DMS79 treated with DMSO at 0.1 percent for 48 hours (cell line): Measurements from ENCODE around the gene ERP44.
"Not testable (repeated sequence)": the region's sequence is repeated elsewhere in the genome, so short reads cannot be mapped to it uniquely, and the experiment has no call there.

Experiments
- DNase-seq: peaks from one replicate; lab custom pipeline; 2025; lab: John Stamatoyannopoulos, UW

The ERP44 gene

DNA sequence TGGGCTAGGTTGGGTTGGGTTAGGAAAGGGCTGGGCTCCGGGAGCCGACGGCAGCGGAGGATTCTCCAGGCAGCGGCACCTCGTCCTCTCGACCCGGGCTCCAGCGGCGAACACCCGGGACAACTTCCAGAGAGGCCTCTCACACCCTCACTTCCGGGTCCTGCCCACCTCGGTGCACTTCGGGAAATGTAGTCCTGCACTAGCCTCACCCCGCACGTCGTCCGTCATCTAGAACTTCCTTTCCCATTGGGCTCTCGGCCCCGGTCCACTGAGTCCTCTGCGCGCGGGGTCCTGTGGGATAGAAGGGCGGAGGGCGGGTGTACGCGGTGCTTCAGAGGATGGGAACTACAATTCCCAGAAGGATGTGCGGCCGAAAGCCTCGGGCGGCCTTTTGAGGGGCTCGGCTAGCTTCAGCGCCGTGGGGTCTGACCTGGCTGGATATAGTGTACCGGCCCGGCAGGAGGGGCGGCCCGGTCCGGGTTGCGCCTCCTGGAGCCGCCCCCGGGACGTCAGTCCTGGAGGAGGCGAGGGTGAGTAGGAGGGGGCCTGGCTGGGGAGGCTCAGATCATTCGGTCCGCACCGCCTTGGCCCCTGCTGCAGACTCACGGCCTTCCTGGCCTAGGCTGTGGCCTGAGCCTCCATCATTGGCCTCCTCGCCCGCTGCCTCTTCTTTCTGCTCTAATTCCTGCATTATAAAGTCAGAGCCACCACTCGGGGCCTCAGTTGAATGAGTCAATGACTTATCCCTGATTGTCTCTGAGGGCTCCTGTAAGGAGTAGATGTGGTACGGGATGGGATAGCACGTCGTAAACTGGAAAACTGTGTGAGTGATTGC lies at the start of gene ERP44, which contains the start of gene INVS:
ERP44 (minus strand) TSS at position 114 of the 835 bp plus-strand sequence. CDS start 160 bp downstream, outside the sequence.
INVS (plus strand) TSS at position 357 of the 835 bp plus-strand sequence. CDS start 5,279 bp downstream, outside the sequence.
- DNase-seq, result peak; percentile 90

DNA sequence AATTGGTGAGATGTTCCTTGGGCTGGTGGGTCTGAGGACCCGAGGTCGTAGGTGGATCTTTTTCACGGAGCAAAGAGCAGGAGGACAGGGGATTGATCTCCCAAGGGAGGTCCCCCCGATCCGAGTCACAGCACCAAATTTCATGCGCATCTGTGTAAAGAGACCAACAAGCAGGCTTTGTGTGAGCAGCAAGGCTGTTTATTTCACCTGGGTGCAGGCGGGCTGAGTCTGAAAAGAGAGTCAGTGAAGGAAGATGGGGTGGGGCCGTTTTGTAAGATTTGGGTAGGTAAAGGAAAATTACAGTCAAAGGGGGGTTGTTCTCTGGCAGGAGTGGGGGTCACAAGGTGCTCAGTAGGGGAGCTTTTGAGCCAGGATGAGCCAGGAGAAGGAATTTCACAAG lies 47.2 kb upstream of the ERP44 start:
- DNase-seq, result not testable (repeated sequence)

DNA sequence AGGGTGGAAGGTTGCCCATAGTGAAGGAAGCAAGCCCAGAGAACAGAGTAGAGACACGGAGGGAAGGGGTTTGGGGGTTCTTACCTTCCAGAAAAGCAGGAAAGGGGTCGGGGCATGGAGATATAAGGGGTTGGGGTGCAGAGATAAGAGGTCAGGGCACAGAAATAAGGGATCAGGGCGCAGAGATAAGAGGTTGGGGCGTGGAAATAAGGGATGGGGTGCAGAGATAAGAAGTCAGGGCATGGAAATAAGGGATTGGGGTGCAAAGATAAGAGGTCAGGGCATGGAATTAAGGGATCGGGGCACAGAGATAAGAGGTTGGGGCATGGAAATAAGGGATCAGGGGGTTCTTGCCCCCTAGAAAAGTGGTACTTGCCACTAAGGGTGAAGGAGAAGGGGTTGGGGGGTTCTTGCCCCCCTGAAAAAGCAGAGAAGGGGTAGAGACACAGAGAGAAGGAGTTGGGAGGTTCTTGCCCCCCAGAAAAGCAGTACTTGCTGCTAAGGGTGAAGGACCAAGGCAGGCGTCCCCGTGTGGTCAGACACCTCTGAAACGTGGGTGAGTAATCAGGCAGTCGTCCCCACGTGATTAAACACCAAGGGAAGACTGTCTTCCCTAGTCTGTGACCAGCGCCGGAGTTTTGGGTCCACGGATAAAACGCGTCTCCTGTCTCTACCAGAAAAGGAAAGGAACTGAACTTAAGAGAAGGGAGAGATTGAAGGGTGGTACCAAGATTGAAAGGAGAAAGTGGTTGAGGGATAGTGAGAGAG lies 46.6 kb upstream of the ERP44 start:
- not testable (repeated sequence) for DNase-seq

DNA sequence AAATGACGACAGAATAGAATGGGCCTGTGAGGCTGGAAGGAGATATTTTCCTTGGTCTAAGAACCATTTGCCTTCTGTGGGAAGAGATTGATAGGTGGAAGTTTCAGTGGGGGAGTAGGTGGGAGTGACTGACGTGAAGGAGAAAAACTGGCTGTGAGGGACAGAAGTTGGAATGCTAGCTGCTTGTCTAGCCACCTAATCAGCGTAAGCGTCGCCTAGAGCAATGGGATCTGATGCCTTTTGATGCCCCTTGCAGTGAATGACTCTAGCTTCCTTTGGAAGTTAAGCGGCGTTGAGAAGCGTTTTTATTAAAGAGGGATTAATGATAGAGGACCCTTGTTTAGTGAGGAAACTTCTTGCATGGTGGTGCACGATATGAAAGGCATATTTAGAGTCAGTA lies 43.1 kb upstream of the ERP44 start:
- DNase-seq, result not testable (repeated sequence)

GRCh38 chr9:100140303-100140702 lies 41.5 kb upstream of the ERP44 start:
- DNase-seq, result not testable (repeated sequence)

DNA sequence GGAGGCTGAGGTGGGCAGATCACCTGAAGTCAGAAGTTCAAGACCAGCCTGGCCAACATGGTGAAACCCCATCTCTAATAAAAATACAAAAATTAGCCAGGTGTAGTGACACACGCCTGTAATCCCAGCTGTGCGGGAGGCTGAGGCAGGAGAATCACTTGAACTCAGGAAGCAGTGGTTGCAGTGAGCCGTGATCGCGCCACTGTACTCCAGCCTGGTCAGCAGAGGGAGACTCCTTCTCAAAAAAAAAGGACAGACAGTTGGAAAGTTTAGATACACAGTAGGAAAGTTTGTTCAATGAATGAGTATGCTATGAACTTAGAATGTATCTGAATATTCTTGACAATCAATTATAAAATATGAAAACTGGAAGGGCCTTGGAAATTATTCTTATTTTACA lies 38.0 kb upstream of the ERP44 start:
- DNase-seq, result not testable (repeated sequence)

- DNase-seq, result no peak
Observed at GRCh38 chr9:100134731-100135130, 35.9 kb upstream of the ERP44 start.

GRCh38 chr9:100131875-100132430 lies 33.2 kb upstream of the ERP44 start:
- no peak for DNase-seq

DNA sequence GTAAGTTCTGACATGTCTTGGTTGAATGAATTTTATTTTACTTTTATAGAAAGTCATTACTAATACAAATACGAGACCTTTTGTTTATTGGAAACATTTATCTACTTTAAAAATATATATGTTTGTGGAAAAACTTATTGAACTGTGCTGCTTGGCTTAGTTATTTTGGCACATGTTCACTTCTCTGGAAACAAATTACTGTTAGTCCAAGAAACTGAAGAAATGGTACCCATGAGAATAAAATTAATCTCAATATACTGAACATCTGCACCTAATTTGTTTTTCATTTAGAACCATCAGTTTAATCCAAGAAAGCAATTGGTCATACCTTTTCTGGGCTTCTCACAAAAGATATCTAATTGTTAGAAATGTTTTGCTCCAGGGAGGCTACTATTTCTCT lies 32.4 kb upstream of the ERP44 start:
- DNase-seq, result no peak

DNA sequence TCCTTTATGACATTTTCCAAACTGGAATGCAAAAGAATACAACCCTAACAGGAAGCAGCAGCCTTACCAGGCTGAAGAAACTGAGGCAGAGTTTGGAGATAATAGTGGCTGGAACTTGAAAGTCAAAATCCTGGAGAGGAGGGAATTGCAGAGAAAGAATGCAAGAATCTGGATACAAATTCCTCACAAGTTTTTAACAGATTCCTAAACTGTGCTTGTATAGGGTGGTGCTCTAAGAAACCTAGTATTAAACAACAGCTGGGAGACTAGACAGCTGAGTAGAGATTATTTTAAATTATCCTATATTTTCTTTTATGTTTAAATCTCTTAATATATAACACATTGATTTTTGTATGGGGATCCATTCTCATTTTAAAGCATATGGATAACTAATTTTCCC lies 31.0 kb upstream of the ERP44 start:
- no peak for DNase-seq

- DNase-seq, result no peak
Observed at GRCh38 chr9:100126423-100126822, 27.6 kb upstream of the ERP44 start.

GRCh38 chr9:100125910-100126309 lies 27.1 kb upstream of the ERP44 start:
- no peak for DNase-seq

DNA sequence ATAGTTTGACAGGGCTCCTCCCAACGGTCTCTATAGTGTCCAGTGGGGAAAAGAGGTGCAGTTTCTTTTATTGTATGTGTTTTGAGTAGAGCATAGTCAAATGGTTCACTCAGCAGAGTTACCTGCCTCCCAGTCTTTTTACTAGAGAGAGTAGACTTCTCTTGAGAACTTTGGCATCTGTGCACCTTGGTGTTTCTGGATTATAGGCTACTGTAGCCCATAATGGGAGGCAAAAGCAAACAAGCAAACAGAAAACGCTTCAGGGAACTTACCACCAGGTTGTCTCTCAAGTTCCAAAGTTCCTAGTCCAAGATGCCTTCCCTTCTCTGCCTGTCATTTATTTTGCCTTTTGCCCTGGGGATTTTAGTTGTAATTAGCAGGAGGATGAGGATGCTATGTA lies 26.4 kb upstream of the ERP44 start:
- DNase-seq, result no peak

DNA sequence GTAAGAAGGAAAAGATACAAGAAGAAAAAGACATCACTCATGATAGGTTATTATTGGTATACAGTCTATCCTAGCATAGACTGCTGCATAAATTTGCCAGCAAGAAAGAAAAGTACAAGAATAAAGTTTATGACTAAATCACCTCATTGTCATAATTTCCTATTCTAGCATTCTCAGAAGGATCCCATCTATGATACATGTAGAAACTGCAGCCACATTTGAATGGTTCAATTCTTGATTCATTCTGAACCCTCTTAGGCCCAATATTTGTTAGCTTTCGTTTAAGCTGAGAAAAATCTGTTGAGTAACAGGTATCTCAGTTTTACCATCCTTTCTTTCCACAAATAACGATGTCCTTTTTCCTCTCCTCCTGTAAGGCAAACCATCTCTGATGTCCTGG lies 21.5 kb upstream of the ERP44 start:
- DNase-seq, result no peak

- no peak for DNase-seq
Observed at GRCh38 chr9:100117316-100117715, 18.5 kb upstream of the ERP44 start.

DNA sequence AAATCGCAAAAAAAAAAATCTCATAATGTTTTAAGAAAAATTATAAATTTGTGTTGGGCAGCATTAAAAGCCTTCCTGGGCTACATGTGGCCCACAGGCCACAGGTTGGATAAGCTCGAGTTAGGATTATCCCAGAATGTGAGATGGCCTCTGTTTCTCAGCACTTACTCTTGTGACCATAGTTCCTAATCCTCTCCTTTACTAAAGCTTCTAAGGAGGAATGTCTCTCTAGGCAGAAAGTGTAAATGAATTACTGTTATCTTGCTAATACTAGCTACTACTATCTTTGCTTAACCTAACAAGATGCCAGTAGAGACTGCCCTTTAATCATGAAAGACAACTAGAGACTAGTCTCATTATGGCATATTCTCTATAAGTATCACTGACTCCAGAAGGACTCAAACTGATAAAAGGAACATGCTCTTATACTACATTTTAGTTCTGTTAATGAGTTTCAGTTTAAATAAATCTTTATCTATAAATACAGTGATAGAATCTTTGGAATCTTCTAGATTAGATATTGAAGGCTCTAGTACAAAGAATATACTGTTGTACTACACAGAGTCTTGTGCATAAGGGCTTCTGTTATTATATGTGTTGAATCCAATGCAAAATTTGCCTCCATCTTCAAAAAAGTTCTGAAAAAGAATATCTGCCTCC lies 14.0 kb upstream of the ERP44 start:
- DNase-seq, result no peak

GRCh38 chr9:100111235-100111634 lies 12.4 kb upstream of the ERP44 start:
- no peak for DNase-seq

GRCh38 chr9:100108559-100108958 lies 9.8 kb upstream of the ERP44 start:
- no peak for DNase-seq

DNA sequence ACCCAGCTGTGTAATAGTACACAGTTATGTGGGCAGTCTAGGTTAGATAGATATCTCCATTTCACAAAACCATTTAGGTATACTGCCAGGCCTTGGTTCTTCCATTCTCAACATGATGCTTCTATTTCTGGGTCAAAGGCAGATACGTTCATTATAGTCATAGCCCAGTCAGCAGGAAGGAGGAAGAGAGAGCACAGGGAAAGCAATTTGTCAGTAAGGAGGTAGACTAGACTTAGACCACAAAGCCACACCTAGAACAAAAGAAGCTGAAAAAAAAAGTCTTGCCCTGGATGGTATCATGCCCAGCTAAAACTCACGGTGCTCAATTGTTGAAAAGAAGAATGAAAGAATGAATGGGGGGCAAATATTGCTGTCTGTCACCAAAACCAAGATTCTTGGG lies 7.8 kb upstream of the ERP44 start:
- no peak for DNase-seq

DNA sequence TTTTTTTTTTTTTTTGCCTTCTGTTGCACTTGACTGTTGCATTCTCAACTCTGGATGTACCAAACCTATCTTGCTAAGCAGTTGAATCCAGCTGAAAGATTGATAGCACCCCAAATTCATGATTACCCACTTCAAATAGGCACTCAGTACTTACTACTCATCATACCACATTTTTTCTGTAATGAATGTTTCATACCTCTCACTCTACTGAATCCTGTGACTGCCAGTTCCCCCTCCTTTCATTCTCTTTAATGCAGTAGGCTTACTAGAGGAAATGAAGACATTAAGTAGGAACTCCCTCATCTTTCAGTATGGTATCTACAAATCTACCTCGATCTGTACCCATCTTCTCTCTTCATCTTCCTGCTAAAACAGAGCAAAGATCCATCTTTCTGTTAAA lies 7.1 kb upstream of the ERP44 start:
- DNase-seq, result no peak

DNA sequence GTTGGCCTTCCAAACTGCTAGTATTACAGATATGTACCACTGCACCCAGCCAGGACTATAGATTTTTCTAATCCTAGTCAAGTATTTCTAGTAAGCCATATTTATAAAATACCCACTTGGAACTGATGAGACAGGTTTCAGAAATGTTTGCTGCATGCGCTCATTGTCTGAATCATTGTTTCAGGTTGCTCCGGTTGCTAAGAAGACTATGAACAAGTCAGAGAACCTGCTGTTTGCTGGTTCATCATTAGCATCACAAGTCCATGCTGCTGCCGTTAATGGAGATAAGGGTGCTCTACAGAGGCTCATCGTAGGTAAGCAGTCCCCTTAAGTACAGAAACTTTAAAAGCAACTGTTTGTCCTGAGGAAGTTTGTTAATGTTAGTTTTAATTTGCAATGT lies 5.5 kb upstream of the ERP44 start:
- DNase-seq, result no peak

DNA sequence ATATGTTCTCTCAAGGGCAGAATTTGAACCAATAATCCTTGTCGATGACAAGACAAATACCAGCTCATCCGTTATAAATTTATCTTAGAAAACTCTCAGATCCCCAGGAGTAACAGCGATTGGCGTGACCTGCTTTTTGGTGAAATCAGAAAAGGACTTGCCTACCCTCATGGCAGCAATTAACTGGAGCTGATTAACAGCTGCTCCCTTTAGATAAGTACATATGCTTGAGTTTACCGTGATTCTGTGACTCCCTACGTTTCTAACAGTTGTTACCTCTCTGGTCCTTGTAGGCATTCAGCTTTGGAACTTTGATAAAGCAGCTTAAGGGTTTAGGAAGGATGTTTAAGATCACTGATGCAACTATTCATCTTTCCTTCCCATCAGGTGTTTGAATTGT lies 2.8 kb upstream of the ERP44 start:
- no peak for DNase-seq
